HG03460 (cell line): ENCODE results near the gene KRTAP24-1.

ENCODE experiments used
- ATAC-seq: cut with Tn5 transposase; IDR thresholded peaks from one replicate; pipeline ENCODE4 v1.9.1; 2021; ENCODE audit not compliant: unreplicated experiment

Gene KRTAP24-1, protein sequence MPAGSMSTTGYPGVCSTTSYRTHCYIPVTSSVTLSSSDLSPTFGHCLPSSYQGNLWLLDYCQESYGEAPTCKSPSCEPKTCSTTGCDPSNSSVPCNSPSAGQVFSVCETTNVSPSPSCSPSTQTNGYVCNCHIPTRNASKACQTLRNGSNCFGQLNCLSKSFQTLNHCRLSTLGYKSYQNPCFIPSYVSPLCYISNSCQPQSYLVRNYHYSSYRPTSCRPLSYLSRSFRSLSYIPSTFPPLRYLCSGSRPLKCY

DNA sequence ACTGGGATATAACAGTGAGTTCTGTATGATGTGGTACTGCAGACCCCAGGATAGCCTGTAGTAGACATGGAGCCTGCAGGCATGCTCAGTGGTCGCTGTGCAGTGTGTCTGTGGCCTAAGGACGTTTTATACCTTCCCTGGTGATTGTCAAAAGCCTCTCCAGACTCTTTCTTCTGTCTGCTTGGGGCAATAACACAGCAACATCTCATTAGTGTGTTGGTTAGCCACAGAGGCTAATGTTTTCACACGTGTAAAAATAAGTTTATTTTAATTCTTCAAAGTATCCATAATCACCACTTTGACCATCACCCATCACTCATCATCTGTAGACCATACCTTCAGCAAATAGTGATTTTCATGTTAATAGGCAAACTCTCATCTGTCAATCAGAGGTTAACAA, at the start of gene KRTAP24-1:
TSS of gene KRTAP24-1 (minus strand) at position 101 of the 400 bp plus-strand sequence. CDS start at position 83, 18 bp downstream.
- no peak for ATAC-seq

DNA sequence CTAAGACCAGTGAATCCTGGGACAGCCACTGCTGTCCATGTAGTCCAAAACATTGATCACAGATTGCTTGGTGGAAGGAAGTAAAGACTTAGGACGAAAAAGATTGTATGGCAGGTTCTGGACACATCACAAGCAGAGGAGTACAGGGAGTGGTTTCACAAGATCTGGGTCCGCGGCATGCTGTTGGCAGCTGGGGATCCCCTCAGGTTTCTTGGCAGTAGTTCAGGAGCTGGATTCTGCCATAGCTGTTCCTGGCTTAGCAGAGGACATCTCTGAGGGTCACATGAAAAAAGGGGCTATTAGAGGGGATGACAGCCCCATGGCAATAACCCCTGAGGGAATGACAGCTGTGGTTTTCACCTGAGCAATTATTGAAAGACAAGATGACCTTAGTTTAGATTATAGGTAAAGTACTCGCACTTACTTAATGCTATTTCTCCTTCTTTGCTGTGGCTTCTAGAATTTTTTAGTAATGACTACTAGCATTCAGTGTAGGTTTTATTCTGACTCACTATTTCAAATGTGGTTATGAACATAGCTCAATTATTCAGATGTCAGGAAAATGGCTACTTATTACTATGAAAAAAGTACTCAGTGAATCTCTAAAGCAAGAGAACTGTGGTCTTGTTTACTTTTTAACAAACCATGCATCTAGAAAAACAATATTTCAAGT, 46.6 kb upstream of the KRTAP24-1 start:
- ATAC-seq: no peak

DNA sequence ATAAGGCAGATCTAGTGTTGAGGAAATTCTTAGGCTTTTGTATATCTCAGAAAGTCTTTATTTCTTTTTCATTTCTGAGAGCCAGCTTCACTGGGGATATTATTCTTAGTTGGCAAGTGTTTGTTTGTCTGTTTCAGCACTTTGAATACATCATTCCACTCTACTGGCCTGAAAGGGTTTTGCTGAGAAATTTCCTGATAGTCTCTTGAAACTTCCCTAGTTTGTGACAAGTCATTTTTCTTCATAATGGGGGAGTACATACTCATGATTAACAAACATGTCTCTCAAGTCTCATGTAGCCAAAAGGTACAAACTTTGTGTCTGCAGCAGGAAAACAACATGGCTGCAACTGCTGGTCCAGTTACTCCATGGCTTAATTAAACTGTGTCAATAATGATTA, 43.6 kb upstream of the KRTAP24-1 start:
- ATAC-seq: no peak

DNA sequence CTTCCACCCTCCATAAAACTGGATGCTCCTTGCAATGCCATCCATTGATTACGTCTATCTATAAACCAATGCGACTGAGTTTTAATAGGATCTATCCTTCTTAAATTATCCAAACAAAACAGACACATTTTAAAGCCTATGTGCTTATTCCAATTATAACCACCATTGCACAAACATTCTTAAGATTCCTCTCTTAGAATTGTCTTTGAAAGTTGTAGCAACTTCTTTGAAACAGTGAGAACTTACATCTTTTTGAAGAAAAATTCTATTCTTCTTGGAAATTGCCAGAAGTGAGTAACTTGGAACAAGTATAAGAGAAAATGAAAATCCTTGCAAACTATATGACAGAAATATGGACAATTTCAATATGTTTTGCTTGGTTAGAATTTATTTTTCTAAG, 37.5 kb upstream of the KRTAP24-1 start, which contains the start of gene KRTAP26-1:
TSS of gene KRTAP26-1 (minus strand) at position 101 of the 400 bp plus-strand sequence. CDS start 280 bp downstream, outside the sequence.
- ATAC-seq: no peak

DNA sequence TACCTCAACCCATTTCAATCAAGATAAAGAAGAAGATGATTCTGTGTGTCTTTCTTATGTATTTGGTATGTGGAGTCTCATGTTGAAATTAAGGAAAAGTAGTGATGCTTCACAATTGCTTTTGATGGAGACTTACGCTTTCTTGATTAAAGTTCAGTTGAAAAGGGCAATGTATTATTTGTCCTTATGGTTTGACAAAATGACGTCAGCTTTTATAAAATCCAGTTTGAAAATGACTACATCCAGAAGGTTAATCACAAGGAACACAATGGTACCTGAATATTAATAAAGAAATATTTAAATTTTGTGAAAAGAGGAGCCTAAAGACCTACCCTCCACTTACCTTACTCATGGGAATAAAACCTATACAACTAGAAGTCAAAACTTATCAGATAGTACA, 33.0 kb upstream of the KRTAP24-1 start:
- no peak for ATAC-seq

DNA sequence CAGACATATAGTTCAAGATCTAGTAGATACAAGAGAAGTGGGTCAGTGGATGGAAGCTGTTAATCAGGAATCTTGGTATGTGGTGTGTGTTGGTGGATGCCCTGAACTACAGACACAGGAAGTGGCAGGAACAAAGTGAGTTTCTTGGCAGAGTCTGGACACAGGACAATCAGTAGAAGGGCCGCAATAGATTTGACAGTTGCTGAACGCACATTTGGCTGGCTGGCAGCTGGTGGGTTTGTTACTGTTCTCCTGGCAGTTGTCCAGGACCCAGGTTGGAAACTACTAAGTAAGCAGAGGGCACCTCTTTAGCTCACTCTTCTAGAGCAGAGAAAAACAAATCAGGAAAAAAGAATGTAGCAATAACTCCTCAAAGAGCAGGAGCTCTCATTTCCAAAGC, 24.1 kb upstream of the KRTAP24-1 start:
- ATAC-seq: no peak

DNA sequence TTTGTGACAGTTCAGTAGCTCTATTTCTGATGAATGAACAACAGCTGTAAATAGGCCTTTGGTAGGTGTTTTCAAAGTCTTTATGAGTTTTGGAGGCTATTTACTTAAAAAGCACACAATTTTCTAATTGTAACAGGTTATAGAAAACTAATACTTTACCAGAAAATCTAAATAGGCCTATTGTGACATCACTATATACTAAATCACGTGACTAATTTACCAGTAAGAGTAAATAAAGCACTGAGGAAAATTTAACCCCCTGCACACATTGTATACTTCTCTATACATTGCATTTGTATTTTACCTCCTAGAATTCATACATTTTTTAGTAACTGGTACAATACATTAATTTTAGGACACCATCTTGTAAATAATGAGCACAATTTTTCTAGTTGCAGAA, 22.4 kb upstream of the KRTAP24-1 start:
- no peak for ATAC-seq

DNA sequence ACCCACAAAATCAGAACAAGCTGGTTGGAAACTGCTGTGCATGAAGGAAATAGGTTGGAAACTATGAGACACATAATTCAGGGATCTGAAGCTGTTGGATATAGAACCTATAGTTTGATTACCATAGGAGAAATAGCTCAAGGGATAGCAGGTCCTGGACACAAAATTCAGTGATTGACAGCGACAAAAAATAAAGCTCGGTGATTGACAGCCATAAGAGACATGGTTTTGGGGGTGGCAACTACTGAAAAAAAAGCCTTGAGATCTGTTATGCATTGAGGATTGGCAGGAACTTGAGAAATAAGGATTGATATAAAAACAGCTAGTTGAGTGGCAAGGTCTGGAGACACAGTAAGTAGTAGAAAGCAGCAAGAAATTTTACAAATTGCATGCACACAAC, 6.5 kb upstream of the KRTAP24-1 start, which contains the start of gene KRTAP25-1:
TSS of gene KRTAP25-1 (minus strand) at position 300 of the 400 bp plus-strand sequence. CDS start at position 276, 24 bp downstream.
- no peak for ATAC-seq

DNA sequence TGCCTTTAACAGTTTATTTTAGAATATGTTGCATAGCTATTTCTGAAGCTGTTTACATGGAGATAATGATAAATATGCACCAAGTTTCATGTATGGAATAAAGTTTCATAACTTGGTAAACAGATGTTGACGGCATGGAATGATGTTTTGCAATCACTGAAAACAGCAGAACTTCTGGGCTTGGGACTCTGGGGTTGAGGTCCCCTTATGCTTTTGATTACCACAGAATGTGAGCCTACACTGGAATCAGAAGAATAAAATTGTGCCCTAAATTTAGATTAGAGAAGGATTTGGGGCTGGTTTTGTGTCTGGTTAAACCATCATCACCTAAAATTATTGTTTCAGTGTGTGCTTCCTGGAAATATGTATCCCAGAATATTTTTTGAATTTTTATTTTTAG, 11.1 kb downstream of the KRTAP24-1 start:
- no peak for ATAC-seq

DNA sequence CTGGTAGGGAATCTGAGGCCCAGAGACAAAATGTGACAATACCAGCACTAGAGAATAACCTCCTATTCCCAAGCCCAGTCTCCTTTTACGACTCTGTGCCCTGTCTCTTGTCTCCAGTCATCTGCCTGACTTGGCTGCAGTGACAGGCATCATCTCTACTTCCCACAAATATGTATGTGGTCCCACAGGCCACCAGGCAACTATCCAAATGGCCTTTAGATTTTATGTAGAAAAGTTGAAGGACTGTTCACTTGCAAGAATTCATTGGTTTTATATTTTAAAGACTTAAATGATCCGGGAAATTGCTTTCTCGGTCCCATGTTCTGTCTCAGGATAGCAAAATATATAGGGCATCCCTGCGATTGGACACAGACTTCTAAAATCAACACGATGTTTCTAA, 11.6 kb downstream of the KRTAP24-1 start:
- no peak for ATAC-seq

DNA sequence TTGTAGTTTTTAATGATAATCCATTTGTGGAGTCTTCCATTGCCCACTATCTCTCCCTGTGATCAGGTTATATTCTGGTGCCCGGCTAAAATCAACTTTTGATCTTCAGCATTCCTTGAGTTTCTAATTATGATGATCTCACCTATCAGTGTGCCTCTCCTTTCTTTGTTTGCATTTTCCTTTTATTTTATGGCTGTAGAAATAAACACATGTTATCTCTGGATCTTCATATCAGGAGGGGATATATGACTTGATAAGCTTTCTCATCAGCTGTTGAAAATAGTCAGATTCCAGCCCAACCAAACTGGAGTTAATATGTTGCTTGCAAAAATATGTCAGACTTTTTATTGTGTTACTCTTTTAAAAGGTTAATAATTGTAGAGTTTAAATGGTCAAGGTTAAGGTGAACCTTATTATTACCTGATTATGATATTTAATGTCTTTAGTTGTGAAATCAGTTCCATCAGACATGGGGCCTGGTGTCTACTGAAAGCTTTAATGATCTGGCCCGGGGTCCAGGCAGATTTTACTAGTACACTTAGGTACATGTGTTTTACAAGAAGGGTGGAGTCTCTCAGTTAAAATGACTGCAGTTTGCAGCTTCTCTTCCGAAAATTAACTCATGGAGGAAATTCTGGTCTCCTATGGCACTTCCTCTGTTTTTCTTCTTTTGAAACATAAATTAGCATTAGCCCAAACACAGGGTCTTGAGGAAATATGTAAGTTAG, 12.8 kb downstream of the KRTAP24-1 start:
- ATAC-seq: no peak

DNA sequence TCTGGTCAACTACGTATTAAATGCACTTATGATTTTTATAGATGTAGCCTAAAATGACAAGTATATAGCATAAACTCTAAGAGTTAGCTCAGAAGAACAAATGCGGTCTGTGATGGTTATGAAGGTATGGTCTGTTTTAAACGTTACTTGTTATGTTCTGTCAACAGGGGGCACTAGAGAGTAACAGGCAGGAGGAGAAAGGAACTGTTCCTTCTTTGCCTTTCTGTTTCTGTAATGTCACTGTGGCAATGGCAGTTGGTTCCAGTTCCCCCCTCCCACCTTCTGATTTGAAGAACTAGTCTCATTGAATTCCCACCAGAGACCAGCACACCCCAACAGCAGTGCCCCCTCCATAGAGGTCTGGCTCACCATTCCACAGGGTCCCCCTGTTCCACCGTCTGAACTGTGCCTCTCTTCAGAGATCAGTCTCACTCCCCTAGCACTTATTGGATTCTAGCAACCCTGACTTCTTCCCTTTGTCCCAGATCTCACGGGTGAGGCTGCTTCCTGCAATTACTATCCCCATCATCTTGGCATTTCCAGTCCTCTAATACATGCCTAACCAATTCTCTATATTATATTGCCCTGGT, 14.0 kb downstream of the KRTAP24-1 start:
- no peak for ATAC-seq

DNA sequence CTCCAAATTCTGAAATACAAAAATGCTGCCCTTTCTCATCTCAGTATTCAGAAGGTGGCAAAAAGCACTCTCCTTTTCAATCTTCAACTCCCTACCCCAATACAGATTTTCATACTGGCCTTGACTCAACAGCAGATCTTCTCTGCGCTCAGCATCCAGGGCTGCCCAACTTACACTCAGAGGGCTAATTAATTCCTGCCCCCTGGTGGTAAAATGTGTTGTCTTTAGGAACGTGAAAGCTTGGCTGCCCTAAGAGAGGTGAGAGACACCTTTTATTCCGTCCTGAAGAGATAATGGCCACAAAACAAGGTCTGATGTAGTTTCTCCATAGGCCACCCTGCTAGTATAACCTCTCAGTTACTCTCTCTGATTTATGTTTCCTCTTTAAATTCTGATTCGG, 25.0 kb downstream of the KRTAP24-1 start:
- no peak for ATAC-seq

DNA sequence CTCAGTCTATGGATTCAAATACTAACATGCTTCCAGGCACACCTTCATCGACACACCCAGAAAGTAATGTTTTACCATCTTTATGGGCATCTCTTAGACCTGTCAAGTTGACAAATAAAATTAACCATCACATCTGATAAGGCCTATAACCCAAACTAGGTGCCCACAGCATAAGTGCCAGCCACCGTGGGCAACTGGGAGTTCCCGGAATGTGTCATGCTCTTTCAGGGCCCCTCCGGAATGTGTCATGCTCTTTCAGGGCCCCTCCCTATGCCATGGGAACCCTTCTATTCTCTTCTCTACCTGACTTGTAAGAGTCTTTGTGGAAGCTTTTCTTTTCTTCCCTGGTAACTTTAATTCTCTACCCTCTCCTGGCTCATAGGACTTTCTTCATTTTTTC, 26.6 kb downstream of the KRTAP24-1 start:
- ATAC-seq: no peak

DNA sequence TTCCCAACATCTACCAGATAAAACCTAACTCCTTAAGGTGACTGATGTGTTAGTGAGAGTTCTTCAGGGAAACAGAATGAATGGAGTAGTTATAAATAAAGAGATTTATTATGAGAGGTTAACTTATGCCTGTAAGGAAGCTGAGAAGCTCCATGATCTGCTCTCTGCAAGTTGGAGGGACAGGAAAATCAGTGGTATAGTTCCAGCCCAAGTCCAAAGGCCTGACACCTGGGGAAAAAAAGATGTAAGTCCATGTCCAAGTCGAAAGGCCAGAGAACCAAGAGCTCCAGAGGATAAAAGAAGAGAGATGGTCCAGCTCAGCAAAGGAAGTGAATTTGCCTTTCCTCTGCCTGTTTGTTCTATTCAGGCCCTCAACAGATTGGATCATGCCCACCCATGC, 27.1 kb downstream of the KRTAP24-1 start:
- no peak for ATAC-seq

DNA sequence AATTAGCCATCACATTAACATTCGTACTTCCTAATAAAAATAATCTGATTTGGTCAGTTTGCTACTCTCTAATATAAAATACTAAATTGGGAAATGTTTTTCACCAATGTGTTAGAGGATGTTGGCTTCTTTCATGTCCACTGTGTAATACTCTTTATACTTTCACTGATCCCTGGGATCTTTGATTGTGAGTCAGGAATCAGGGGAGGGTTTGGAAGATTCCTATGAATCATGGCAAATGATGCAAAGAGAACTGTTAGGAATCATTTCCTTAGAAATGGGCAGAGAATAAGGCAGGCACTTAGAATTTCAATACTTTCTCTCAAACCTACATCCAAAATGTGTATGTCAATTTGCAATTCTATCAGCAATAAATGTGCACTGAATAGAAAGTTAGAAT, 31.0 kb downstream of the KRTAP24-1 start:
- ATAC-seq: no peak

DNA sequence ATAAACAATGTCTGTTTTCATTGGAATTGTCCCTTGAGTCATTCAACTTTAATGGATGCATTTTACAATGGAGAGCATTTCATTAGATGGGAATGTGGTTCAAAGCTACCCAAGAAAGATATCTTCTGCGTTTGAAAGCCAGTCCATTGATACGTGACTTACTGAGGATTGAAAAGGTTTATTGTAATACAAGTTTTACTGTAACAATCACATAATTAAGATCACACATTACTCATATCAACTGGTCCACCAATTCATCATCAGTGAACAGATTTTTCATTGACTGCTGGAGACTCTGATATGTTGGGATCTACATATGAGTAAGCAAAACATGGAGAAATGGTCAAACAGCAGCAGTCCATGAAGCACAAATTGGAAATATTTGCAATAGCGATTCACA, 32.8 kb downstream of the KRTAP24-1 start:
- ATAC-seq: no peak

DNA sequence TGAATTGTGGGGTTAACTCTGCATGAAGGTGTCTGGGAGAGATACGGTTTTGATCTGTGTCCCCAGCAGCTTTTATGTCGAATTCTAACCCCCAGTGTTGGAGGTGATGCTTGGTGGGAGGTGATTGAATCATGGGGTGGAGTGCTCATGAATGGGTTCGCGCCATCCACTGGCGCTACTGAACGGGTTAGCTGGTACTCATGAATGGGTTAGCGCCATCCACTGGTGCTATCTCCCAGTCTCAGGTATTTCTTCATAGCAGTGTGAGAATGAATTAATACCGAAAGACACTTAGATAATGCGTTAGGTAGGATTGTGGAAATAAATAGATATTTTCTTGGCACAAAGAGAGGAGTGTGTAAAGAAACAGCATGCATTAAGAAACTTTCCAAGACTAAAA, 33.9 kb downstream of the KRTAP24-1 start:
- no peak for ATAC-seq

DNA sequence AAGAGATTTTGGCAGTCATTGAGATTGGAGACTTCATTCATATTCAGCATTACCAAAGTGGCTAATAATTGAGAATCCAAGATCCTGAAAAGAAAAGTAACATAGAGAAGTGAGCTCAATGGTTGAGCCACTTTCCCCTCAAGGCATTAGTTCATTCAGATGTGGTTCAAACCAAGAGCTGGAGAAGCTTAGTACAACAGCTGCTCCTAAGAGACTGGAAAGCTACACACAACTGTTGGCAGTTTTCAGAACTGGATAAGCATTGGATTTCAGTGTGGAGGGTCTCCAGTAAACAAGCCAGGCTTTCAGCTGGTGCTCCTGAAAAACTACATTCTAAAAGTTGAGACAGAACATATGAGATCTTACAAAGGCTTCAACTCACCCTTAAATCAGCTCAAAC, 37.7 kb downstream of the KRTAP24-1 start:
- no peak for ATAC-seq

DNA sequence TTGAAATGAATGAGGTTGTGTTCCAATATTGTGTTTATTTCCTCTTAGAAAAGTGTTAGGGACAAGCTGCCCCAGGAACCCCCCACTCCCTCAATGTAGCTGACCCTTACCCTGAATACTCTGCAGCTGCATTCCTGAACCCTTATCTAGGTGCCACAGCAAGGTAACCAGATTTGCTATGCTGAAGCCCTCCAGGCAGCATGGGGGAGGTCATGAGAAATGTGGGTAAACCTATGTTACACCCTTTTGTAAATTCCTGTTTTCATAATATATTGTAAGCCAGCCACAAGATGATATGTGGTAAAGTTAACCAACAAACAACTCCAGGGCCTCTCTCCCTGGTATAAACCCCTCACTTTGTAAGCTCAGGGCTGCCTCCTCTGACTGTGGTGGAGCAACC, 39.1 kb downstream of the KRTAP24-1 start:
- ATAC-seq: no peak

DNA sequence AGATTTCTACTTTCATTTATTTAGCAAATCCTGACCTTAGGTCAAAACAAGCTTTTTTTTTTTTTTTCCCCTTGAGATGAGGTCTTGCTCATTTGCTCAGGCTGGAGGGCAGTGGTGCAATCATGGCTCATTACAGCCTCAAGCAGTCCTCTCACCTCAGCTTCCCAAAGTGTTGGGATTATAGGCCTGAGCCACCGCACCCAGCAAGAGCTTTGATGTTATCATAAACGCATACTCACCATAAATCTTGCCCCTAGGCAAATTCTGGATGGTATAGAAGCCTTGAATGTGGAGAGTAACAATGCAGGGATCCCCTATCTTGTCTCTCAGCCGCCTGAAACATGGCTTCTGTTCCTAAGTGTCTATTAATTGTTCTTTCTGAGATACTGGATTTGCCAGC, 42.1 kb downstream of the KRTAP24-1 start:
- no peak for ATAC-seq

DNA sequence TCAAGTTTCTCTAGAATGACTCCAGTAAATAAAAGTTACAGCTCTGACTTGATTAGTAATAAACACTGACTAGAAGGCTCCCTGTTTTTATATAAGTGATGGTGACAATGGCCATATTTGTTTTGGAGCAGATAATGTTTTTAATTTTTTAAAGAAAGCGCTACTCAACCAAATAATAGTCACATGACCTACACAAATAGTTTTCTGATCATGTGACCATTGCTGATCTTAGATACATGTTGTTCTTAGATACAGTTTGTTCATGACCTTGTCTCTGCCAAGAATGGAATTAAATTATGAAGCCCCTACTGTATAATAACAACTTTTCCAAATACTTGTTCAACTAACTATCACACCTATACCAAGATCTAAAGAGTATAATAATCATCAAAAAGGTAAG, 44.6 kb downstream of the KRTAP24-1 start:
- ATAC-seq: no peak
